ENCODE results near the gene PIN4. TPM values are rescaled to one million over a fixed set of nuclear protein-coding genes. Genes with fewer than 3 reads are reported as not detected.

PIN4 gene
- total RNA-seq, 1 donor from 2014 or later, result 7.9 TPM

GRCh38 chrX:72141372-72142004 lies 40.1 kb upstream of the PIN4 start:
- no peak overlapping the region for H3K4me3 Mint-ChIP-seq (ENCODE audit: unreplicated experiment)
- H2AFZ ChIP-seq (ENCODE audit: low read depth, low read length), result no peak overlapping the region
- no peak overlapping the region for H3K9ac ChIP-seq (ENCODE audit: low read length)
- peaks cover 16% of the 10 kb centered on the region for H3K36me3 Mint-ChIP-seq (ENCODE audit: low read depth, unreplicated experiment)
- H3K36me3 ChIP-seq (ENCODE audit: insufficient read depth, low read length), result no peaks in the 10 kb centered on the region
- H3K79me2 ChIP-seq (ENCODE audit: insufficient read depth, low read length), result no peaks in the 10 kb centered on the region
- no peaks in the 10 kb centered on the region for H3K9me3 ChIP-seq (ENCODE audit: insufficient read depth, low read depth, low read length)
- H3K27me3 Mint-ChIP-seq (ENCODE audit: low read depth, unreplicated experiment), result no peaks in the 10 kb centered on the region
- DNase-seq (ENCODE audit: low read depth) (no peak), FAIRE-seq (peak; percentile 65)
- no peaks in the 10 kb centered on the region for H3K27me3 ChIP-seq (ENCODE audit: insufficient read depth, low read length)
- H4K20me1 ChIP-seq (ENCODE audit: insufficient read depth, low read length), result no peaks in the 10 kb centered on the region
- no peak overlapping the region for H3K4me2 ChIP-seq (ENCODE audit: low read length)
- TF ChIP-seq CTCF (IDR thresholded peaks at IDR 0.05; ENCODE audit: insufficient read depth, low read depth, low read length) (no peak), EZH2 (IDR thresholded peaks at IDR 0.05; ENCODE audit: insufficient read depth, low read length) (no peak)
- no peaks in the 10 kb centered on the region for H3K4me1 ChIP-seq (ENCODE audit: insufficient read depth, low read length)
- H3K9me3 Mint-ChIP-seq (ENCODE audit: unreplicated experiment), result no peaks in the 10 kb centered on the region
- no peak overlapping the region for H3K27ac Mint-ChIP-seq (ENCODE audit: unreplicated experiment)
- H3K4me3 ChIP-seq (ENCODE audit: insufficient read depth, low read depth, low read length), result no peak overlapping the region
- no peaks in the 10 kb centered on the region for H3K4me1 Mint-ChIP-seq (ENCODE audit: low read depth, unreplicated experiment)
- no peak overlapping the region for H3K27ac ChIP-seq (ENCODE audit: low read depth, low read length)

GRCh38 chrX:72142094-72142793 lies 39.3 kb upstream of the PIN4 start:
- Mint-ChIP-seq H3K4me1 (ENCODE audit: low read depth, unreplicated experiment) (no peaks in the 10 kb centered on the region), H3K27ac (ENCODE audit: unreplicated experiment) (no peak overlapping the region), H3K27me3 (ENCODE audit: low read depth, unreplicated experiment) (no peaks in the 10 kb centered on the region), H3K9me3 (ENCODE audit: unreplicated experiment) (no peaks in the 10 kb centered on the region), H3K4me3 (ENCODE audit: unreplicated experiment) (no peak overlapping the region), H3K36me3 (ENCODE audit: low read depth, unreplicated experiment) (peaks cover 16% of the 10 kb centered on the region)
- no peak for FAIRE-seq
- Histone ChIP-seq H3K4me2 (ENCODE audit: low read length) (no peak overlapping the region), H4K20me1 (ENCODE audit: insufficient read depth, low read length) (no peaks in the 10 kb centered on the region), H3K79me2 (ENCODE audit: insufficient read depth, low read length) (no peaks in the 10 kb centered on the region), H3K9ac (ENCODE audit: low read length) (no peak overlapping the region), H3K27me3 (ENCODE audit: insufficient read depth, low read length) (no peaks in the 10 kb centered on the region), H3K27ac (ENCODE audit: low read depth, low read length) (no peak overlapping the region), H2AFZ (ENCODE audit: low read depth, low read length) (no peak overlapping the region), H3K9me3 (ENCODE audit: insufficient read depth, low read depth, low read length) (no peaks in the 10 kb centered on the region), H3K4me1 (ENCODE audit: insufficient read depth, low read length) (no peaks in the 10 kb centered on the region), H3K36me3 (ENCODE audit: insufficient read depth, low read length) (no peaks in the 10 kb centered on the region), H3K4me3 (ENCODE audit: insufficient read depth, low read depth, low read length) (no peak overlapping the region)
- DNase-seq (ENCODE audit: low read depth), result peak; percentile 57
- no peak for TF ChIP-seq CTCF (IDR thresholded peaks at IDR 0.05; ENCODE audit: insufficient read depth, low read depth, low read length)
- no peak for TF ChIP-seq EZH2 (IDR thresholded peaks at IDR 0.05; ENCODE audit: insufficient read depth, low read length)
